Mucosa of stomach (tissue), 1 donor: ENCODE measurements around the gene MYH10.
"Not testable (repeated sequence)": the region's sequence is repeated elsewhere in the genome, so short reads cannot be mapped to it uniquely, and the experiment has no call there.

Experiments used
- H3K27me3 ChIP-seq: one replicate; pipeline ENCODE4 v1.7.0; 2013; ENCODE audit warnings: mild to moderate bottlenecking, low read length; ENCODE audit not compliant: control insufficient read depth, insufficient read depth
- H3K36me3 ChIP-seq: one replicate; pipeline ENCODE4 v1.7.0; 2013; ENCODE audit warnings: low read length; ENCODE audit not compliant: control insufficient read depth, insufficient read depth
- H3K4me1 ChIP-seq: one replicate; pipeline ENCODE4 v1.7.0; 2013; ENCODE audit warnings: mild to moderate bottlenecking, low read length; ENCODE audit not compliant: control insufficient read depth, insufficient read depth
- H3K4me3 ChIP-seq: one replicate; pipeline ENCODE4 v1.7.0; 2013; ENCODE audit warnings: low read length
- H3K9ac ChIP-seq: one replicate; pipeline ENCODE4 v1.7.0; 2013; ENCODE audit warnings: mild to moderate bottlenecking, low read length, moderate library complexity
- H3K9me3 ChIP-seq: one replicate; pipeline ENCODE4 v1.7.0; 2013; ENCODE audit warnings: mild to moderate bottlenecking, low read length, moderate library complexity; ENCODE audit not compliant: control insufficient read depth
- donor health status: Pancreatic carcinoma.

Gene MYH10

GRCh38 chr17:8563024-8563776 lies 67.3 kb downstream of the MYH10 start:
- Histone ChIP-seq H3K9ac (no peak overlapping the region), H3K36me3 (no peaks in the 10 kb centered on the region), H3K9me3 (no peaks in the 10 kb centered on the region), H3K4me3 (no peak overlapping the region), H3K27me3 (no peaks in the 10 kb centered on the region), H3K4me1 (no peaks in the 10 kb centered on the region)

- H3K27me3 ChIP-seq: no peaks in the 10 kb centered on the region
- no peaks in the 10 kb centered on the region for H3K4me1 ChIP-seq
- H3K4me3 ChIP-seq: no peak overlapping the region
- H3K9ac ChIP-seq: no peak overlapping the region
- no peaks in the 10 kb centered on the region for H3K36me3 ChIP-seq
- H3K9me3 ChIP-seq: no peaks in the 10 kb centered on the region
Observed at GRCh38 chr17:8558144-8558543, 72.4 kb downstream of the MYH10 start.

- Histone ChIP-seq H3K27me3 (no peaks in the 10 kb centered on the region), H3K9ac (no peak overlapping the region), H3K36me3 (no peaks in the 10 kb centered on the region), H3K4me1 (no peaks in the 10 kb centered on the region), H3K9me3 (no peaks in the 10 kb centered on the region), H3K4me3 (no peak overlapping the region)
Observed at GRCh38 chr17:8557176-8557806, 73.2 kb downstream of the MYH10 start.

- H3K36me3 ChIP-seq: no peaks in the 10 kb centered on the region
- no peaks in the 10 kb centered on the region for H3K4me1 ChIP-seq
- H3K27me3 ChIP-seq: no peaks in the 10 kb centered on the region
- H3K9ac ChIP-seq: no peak overlapping the region
- H3K4me3 ChIP-seq: no peak overlapping the region
- H3K9me3 ChIP-seq: no peaks in the 10 kb centered on the region
Observed at GRCh38 chr17:8556074-8556473, 74.5 kb downstream of the MYH10 start.

- no peaks in the 10 kb centered on the region for H3K36me3 ChIP-seq
- H3K4me1 ChIP-seq: no peaks in the 10 kb centered on the region
- no peaks in the 10 kb centered on the region for H3K27me3 ChIP-seq
- no peak overlapping the region for H3K4me3 ChIP-seq
- H3K9me3 ChIP-seq: no peaks in the 10 kb centered on the region
- no peak overlapping the region for H3K9ac ChIP-seq
Observed at GRCh38 chr17:8555062-8555461, 75.5 kb downstream of the MYH10 start.

GRCh38 chr17:8552577-8553320 lies 77.8 kb downstream of the MYH10 start:
- Histone ChIP-seq H3K9ac (no peak overlapping the region), H3K4me3 (no peak overlapping the region), H3K36me3 (no peaks in the 10 kb centered on the region)

GRCh38 chr17:8542599-8543502 lies 87.7 kb downstream of the MYH10 start:
- Histone ChIP-seq H3K4me1 (peaks cover 4% of the 10 kb centered on the region), H3K9ac (no peak overlapping the region), H3K36me3 (no peaks in the 10 kb centered on the region), H3K4me3 (no peak overlapping the region), H3K9me3 (no peaks in the 10 kb centered on the region), H3K27me3 (peaks cover 18% of the 10 kb centered on the region)

More at GRCh38 chr17:8552577-8553320, 77.8 kb downstream of the MYH10 start:
- Histone ChIP-seq H3K9me3 (no peaks in the 10 kb centered on the region), H3K4me1 (no peaks in the 10 kb centered on the region), H3K27me3 (no peaks in the 10 kb centered on the region)

- H3K9ac ChIP-seq, H3K9me3 ChIP-seq, H3K36me3 ChIP-seq, H3K4me1 ChIP-seq, H3K4me3 ChIP-seq: not testable (repeated sequence)
- peaks cover 28% of the 10 kb centered on the region for H3K27me3 ChIP-seq
Observed at GRCh38 chr17:8539976-8540375, 90.5 kb downstream of the MYH10 start.

- Histone ChIP-seq H3K27me3 (peaks cover 50% of the 10 kb centered on the region), H3K9me3 (no peaks in the 10 kb centered on the region), H3K9ac (no peak overlapping the region), H3K4me3 (no peak overlapping the region), H3K36me3 (no peaks in the 10 kb centered on the region), H3K4me1 (peaks cover 5% of the 10 kb centered on the region)
Observed at GRCh38 chr17:8537734-8538133, 92.8 kb downstream of the MYH10 start.

GRCh38 chr17:8534498-8535188 lies 95.9 kb downstream of the MYH10 start:
- Histone ChIP-seq H3K4me3 (no peak overlapping the region), H3K4me1 (peaks cover 11% of the 10 kb centered on the region), H3K9me3 (no peaks in the 10 kb centered on the region), H3K36me3 (no peaks in the 10 kb centered on the region), H3K9ac (no peak overlapping the region), H3K27me3 (peaks cover 51% of the 10 kb centered on the region)

- H3K4me3 ChIP-seq: no peak overlapping the region
- H3K9me3 ChIP-seq: no peaks in the 10 kb centered on the region
Observed at GRCh38 chr17:8532021-8532420, 98.5 kb downstream of the MYH10 start.

More at GRCh38 chr17:8532021-8532420, 98.5 kb downstream of the MYH10 start:
- Histone ChIP-seq H3K36me3 (no peaks in the 10 kb centered on the region), H3K9ac (no peak overlapping the region), H3K4me1 (peaks cover 11% of the 10 kb centered on the region), H3K27me3 (peaks cover 59% of the 10 kb centered on the region)
